Measurements from ENCODE around the gene SPPL3.

SPPL3 gene

GRCh38 chr12:120917748-120918147 lies 13.6 kb upstream of the SPPL3 start:
- DNase-seq (ENCODE audit: low spot score) = no peak
- TF ChIP-seq, protein P1, sequence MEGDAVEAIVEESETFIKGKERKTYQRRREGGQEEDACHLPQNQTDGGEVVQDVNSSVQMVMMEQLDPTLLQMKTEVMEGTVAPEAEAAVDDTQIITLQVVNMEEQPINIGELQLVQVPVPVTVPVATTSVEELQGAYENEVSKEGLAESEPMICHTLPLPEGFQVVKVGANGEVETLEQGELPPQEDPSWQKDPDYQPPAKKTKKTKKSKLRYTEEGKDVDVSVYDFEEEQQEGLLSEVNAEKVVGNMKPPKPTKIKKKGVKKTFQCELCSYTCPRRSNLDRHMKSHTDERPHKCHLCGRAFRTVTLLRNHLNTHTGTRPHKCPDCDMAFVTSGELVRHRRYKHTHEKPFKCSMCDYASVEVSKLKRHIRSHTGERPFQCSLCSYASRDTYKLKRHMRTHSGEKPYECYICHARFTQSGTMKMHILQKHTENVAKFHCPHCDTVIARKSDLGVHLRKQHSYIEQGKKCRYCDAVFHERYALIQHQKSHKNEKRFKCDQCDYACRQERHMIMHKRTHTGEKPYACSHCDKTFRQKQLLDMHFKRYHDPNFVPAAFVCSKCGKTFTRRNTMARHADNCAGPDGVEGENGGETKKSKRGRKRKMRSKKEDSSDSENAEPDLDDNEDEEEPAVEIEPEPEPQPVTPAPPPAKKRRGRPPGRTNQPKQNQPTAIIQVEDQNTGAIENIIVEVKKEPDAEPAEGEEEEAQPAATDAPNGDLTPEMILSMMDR (IDR thresholded peaks at IDR 0.05; ENCODE audit: extremely low read depth, missing control alignments) = no peak

DNA sequence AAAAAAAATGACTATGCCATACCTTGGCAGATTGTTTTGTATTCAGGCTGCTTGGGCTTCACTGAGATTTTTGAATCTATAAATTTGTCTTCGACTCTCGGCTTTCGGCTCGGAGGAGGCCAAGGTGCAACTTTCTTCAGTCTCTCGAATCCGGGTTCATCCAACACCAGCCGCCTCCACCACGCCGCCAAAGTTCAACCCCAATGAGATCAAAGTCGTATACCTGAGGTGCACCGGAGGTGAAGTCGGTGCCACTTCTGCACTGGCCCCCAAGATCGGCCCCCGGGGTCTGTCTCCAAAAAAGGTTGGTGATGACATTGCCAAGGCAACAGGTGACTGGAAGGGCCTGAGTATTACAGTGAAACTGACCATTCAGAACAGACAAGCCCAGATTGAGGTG lies 12.4 kb upstream of the SPPL3 start:
- no peak for DNase-seq (ENCODE audit: low spot score)
- TF ChIP-seq, protein P1 (IDR thresholded peaks at IDR 0.05; ENCODE audit: extremely low read depth, missing control alignments) = no peak

GRCh38 chr12:120914794-120915193 lies 10.6 kb upstream of the SPPL3 start:
- no peak for DNase-seq (ENCODE audit: low spot score)

GRCh38 chr12:120909633-120910298 lies 5.6 kb upstream of the SPPL3 start:
- TF ChIP-seq, protein P1 (IDR thresholded peaks at IDR 0.05; ENCODE audit: extremely low read depth, missing control alignments) = no peak
- DNase-seq (ENCODE audit: low spot score) = no peak

More at GRCh38 chr12:120914794-120915193, 10.6 kb upstream of the SPPL3 start:
- TF ChIP-seq, protein P1 (IDR thresholded peaks at IDR 0.05; ENCODE audit: extremely low read depth, missing control alignments) = no peak

- TF ChIP-seq, protein P1 (IDR thresholded peaks at IDR 0.05; ENCODE audit: extremely low read depth, missing control alignments) = no peak
- DNase-seq (ENCODE audit: low spot score) = no peak
These were observed 1.8 kb upstream of the SPPL3 start for GRCh38 chr12:120905856-120906384.

- TF ChIP-seq, protein P1 (IDR thresholded peaks at IDR 0.05; ENCODE audit: extremely low read depth, missing control alignments) = no peak
- DNase-seq (ENCODE audit: low spot score) = peak; percentile 80
These were observed 554 bp downstream of the SPPL3 start for GRCh38 chr12:120903412-120904196.

DNA sequence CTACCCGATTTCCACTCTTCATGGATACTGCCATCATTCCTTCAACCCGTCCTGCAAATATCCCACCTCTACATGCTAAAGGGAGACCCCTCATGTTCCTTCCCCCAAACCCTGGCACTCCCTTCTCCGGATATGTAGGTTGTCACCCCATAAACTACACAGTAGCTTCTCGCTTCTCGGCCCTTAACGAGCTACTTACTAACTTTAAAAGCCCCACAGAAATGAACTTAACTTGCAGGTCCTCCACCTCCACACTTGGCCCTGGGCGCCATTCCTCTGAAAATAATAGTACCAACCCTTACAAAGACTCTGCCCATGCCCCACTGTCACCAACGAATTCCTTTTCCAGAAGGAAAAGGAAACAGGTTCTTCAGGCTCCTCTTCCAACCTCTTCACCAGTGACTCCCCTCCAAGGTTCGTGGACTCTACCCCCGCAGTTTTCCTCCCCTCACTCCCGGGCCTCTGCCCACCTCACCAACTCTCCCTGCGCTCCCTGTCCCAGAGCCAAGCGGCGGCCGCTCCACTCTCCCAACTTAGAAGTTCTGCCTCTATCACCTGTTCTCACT lies 1.2 kb downstream of the SPPL3 start:
- DNase-seq (ENCODE audit: low spot score) = no peak
- TF ChIP-seq, protein P1 (IDR thresholded peaks at IDR 0.05; ENCODE audit: extremely low read depth, missing control alignments) = no peak
